ENCODE results near the gene SKI. TPM values are rescaled to one million over a fixed set of nuclear protein-coding genes. Genes with fewer than 3 reads are reported as not detected.

The SKI gene
- total and polyA plus RNA-seq, 2 experiments from 2014 or later: 9.3 to 66.8 TPM

DNA sequence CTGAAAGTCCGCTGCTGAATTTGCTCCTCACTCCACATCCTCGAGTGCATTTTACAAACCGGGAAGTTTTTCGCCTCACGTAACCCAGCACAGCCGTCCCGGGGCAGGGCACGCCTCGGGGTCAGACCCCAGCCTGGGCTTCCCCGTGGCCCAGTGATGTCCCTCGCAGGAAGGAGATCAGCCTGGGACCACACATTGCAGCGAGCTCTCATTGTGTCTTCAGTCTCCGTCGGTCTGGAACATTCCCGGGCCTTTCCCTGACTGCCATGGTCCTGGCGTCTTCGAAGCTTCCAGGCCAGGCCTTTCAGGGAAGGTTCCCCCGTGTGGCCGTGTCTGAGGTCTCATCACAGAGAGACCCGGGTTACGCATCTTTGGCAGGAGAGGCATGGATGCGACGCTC is 119.8 kb downstream of the SKI start (continued):
- TF ChIP-seq, protein P1, sequence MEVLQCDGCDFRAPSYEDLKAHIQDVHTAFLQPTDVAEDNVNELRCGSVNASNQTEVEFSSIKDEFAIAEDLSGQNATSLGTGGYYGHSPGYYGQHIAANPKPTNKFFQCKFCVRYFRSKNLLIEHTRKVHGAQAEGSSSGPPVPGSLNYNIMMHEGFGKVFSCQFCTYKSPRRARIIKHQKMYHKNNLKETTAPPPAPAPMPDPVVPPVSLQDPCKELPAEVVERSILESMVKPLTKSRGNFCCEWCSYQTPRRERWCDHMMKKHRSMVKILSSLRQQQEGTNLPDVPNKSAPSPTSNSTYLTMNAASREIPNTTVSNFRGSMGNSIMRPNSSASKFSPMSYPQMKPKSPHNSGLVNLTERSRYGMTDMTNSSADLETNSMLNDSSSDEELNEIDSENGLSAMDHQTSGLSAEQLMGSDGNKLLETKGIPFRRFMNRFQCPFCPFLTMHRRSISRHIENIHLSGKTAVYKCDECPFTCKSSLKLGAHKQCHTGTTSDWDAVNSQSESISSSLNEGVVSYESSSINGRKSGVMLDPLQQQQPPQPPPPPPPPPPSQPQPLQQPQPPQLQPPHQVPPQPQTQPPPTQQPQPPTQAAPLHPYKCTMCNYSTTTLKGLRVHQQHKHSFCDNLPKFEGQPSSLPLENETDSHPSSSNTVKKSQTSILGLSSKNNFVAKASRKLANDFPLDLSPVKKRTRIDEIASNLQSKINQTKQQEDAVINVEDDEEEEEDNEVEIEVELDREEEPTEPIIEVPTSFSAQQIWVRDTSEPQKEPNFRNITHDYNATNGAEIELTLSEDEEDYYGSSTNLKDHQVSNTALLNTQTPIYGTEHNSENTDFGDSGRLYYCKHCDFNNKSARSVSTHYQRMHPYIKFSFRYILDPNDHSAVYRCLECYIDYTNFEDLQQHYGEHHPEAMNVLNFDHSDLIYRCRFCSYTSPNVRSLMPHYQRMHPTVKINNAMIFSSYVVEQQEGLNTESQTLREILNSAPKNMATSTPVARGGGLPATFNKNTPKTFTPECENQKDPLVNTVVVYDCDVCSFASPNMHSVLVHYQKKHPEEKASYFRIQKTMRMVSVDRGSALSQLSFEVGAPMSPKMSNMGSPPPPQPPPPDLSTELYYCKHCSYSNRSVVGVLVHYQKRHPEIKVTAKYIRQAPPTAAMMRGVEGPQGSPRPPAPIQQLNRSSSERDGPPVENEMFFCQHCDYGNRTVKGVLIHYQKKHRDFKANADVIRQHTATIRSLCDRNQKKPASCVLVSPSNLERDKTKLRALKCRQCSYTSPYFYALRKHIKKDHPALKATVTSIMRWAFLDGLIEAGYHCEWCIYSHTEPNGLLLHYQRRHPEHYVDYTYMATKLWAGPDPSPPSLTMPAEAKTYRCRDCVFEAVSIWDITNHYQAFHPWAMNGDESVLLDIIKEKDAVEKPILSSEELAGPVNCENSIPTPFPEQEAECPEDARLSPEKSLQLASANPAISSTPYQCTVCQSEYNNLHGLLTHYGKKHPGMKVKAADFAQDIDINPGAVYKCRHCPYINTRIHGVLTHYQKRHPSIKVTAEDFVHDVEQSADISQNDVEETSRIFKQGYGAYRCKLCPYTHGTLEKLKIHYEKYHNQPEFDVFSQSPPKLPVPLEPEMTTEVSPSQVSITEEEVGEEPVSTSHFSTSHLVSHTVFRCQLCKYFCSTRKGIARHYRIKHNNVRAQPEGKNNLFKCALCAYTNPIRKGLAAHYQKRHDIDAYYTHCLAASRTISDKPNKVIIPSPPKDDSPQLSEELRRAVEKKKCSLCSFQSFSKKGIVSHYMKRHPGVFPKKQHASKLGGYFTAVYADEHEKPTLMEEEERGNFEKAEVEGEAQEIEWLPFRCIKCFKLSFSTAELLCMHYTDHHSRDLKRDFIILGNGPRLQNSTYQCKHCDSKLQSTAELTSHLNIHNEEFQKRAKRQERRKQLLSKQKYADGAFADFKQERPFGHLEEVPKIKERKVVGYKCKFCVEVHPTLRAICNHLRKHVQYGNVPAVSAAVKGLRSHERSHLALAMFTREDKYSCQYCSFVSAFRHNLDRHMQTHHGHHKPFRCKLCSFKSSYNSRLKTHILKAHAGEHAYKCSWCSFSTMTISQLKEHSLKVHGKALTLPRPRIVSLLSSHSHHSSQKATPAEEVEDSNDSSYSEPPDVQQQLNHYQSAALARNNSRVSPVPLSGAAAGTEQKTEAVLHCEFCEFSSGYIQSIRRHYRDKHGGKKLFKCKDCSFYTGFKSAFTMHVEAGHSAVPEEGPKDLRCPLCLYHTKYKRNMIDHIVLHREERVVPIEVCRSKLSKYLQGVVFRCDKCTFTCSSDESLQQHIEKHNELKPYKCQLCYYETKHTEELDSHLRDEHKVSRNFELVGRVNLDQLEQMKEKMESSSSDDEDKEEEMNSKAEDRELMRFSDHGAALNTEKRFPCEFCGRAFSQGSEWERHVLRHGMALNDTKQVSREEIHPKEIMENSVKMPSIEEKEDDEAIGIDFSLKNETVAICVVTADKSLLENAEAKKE (CRISPR knock-in tag; IDR thresholded peaks at IDR 0.05): no peak
- TF ChIP-seq, protein P2, sequence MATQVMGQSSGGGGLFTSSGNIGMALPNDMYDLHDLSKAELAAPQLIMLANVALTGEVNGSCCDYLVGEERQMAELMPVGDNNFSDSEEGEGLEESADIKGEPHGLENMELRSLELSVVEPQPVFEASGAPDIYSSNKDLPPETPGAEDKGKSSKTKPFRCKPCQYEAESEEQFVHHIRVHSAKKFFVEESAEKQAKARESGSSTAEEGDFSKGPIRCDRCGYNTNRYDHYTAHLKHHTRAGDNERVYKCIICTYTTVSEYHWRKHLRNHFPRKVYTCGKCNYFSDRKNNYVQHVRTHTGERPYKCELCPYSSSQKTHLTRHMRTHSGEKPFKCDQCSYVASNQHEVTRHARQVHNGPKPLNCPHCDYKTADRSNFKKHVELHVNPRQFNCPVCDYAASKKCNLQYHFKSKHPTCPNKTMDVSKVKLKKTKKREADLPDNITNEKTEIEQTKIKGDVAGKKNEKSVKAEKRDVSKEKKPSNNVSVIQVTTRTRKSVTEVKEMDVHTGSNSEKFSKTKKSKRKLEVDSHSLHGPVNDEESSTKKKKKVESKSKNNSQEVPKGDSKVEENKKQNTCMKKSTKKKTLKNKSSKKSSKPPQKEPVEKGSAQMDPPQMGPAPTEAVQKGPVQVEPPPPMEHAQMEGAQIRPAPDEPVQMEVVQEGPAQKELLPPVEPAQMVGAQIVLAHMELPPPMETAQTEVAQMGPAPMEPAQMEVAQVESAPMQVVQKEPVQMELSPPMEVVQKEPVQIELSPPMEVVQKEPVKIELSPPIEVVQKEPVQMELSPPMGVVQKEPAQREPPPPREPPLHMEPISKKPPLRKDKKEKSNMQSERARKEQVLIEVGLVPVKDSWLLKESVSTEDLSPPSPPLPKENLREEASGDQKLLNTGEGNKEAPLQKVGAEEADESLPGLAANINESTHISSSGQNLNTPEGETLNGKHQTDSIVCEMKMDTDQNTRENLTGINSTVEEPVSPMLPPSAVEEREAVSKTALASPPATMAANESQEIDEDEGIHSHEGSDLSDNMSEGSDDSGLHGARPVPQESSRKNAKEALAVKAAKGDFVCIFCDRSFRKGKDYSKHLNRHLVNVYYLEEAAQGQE (IDR thresholded peaks at IDR 0.05; ENCODE audit: unreplicated experiment): no peak

DNA sequence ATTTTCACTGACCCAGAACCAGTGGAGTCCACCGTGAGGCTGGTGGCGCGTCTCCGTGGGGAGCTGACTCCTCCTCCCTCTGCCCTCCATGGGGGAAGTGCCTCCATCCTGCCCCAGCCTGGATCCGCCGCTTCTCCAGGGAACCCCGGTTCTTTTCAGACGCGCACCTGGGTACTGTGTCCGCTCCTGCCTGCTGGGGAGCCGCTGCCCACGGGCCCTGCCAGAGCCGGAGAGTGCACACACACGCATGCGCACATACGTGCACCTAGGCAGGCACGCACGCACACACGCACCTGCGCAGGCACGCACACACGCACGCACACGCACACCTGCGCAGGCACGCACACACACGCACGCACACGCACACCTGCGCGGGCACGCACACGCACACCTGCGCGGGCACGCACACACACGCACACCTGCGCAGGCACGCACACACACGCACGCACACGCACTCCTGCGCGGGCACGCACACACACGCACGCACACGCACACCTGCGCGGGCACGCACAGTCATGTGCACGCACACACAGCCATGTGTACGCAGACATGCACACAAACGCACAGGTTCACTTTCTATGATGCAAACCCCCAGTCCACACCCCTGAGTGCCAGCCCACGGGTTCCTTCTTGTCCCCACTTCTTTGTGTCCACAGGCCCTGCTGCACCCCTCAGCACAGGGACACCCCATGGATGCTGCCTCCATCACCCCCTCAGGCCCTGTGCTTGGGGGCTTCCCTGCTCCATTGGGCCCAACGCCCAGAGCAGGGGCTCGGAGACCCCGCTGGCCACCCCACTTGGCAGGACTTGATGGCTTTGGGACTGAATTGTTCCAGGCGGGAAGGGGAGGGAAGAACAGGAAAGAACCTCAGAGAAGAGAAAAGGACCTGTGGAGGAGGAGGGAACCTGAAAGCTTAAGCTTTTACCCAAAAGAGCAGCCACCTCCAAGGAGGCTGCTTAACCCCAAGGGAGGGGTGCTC is 120.5 kb downstream of the SKI start:
- H3K9me3 Mint-ChIP-seq: peaks cover 3% of the 10 kb centered on the region; the same call in 1 of the 3 replicates
- H3K27ac Mint-ChIP-seq: no peak overlapping the region; the same call in 1 of the 2 replicates
- DNase-seq (ENCODE audit: low spot score) (no peak), ATAC-seq (no peak)
- peaks cover 8% of the 10 kb centered on the region for H3K27me3 Mint-ChIP-seq (ENCODE audit: insufficient read depth, low read depth, poor library complexity)
- H3K27ac ChIP-seq (ENCODE audit: low read depth): no peak overlapping the region
- no peak overlapping the region for H3K4me2 ChIP-seq
- H2AFZ ChIP-seq: no peak overlapping the region
- H3K27me3 ChIP-seq (ENCODE audit: insufficient read depth): no peaks in the 10 kb centered on the region
- no peak overlapping the region for H3K4me3 Mint-ChIP-seq
- no peaks in the 10 kb centered on the region for H3K4me1 ChIP-seq (ENCODE audit: insufficient read depth)
- H4K20me1 ChIP-seq (replicated peaks; ENCODE audit: insufficient read depth): no peaks in the 10 kb centered on the region
- H3K9me2 ChIP-seq (ENCODE audit: insufficient read depth): no peaks in the 10 kb centered on the region
- 0 out of 2 replicates have a peak, but pooled peaks cover 3% of the 10 kb centered on the region for H3F3A ChIP-seq (replicated peaks; ENCODE audit: low read depth)
- H3K36me3 Mint-ChIP-seq (ENCODE audit: low read depth): no peaks in the 10 kb centered on the region; the same call in 2 of the 3 replicates
- H3K4me3 ChIP-seq: no peak overlapping the region
- peaks cover 5% of the 10 kb centered on the region; the same call in 2 of the 3 replicates for H3K4me1 Mint-ChIP-seq
- H3K36me3 ChIP-seq (ENCODE audit: insufficient read depth): no peaks in the 10 kb centered on the region
- no peaks in the 10 kb centered on the region for H3K79me2 ChIP-seq (replicated peaks; ENCODE audit: insufficient read depth)
- no peak for TF ChIP-seq NANOG (IDR thresholded peaks at IDR 0.05; ENCODE audit: borderline replicate concordance)
- TF ChIP-seq, protein P3, sequence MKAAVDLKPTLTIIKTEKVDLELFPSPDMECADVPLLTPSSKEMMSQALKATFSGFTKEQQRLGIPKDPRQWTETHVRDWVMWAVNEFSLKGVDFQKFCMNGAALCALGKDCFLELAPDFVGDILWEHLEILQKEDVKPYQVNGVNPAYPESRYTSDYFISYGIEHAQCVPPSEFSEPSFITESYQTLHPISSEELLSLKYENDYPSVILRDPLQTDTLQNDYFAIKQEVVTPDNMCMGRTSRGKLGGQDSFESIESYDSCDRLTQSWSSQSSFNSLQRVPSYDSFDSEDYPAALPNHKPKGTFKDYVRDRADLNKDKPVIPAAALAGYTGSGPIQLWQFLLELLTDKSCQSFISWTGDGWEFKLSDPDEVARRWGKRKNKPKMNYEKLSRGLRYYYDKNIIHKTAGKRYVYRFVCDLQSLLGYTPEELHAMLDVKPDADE (IDR thresholded peaks at IDR 0.05): no peak
- no peak for TF ChIP-seq EZH2 (IDR thresholded peaks at IDR 0.05; ENCODE audit: low read depth, unreplicated experiment)
- TF ChIP-seq EZH2phosphoT487 (IDR thresholded peaks at IDR 0.05; ENCODE audit: unreplicated experiment): no peak
- no peak for TF ChIP-seq ZNF331 (CRISPR knock-in tag; IDR thresholded peaks at IDR 0.05; ENCODE audit: low read depth)
- TF ChIP-seq POLR2AphosphoS5 (IDR thresholded peaks at IDR 0.05; ENCODE audit: low read depth): no peak
- TF ChIP-seq STAT1 (IDR thresholded peaks at IDR 0.05; ENCODE audit: unreplicated experiment): no peak
- no peak for TF ChIP-seq JUNB (IDR thresholded peaks at IDR 0.05; ENCODE audit: unreplicated experiment)
- no peak for TF ChIP-seq ZNF114 (CRISPR knock-in tag; IDR thresholded peaks at IDR 0.05)

All from GM23338 (cell line).